H9 (cell line): Measurements from ENCODE around the gene KRT77. TPM values are rescaled to one million over a fixed set of nuclear protein-coding genes. Genes with fewer than 3 reads are reported as not detected.

ENCODE experiments used
- DNase-seq: peaks from one replicate; pipeline ENCODE4 v3.0.0-alpha.2; 2017
- H2AFZ ChIP-seq: one replicate; pipeline ENCODE4 v1.6.1; 2013; ENCODE audit warnings: mild to moderate bottlenecking, low read length, control low read depth, moderate library complexity
- H2AK5ac ChIP-seq: 2 replicates; pipeline ENCODE4 v1.6.1; 2013; ENCODE audit warnings: low read length, control low read depth, mixed read lengths; ENCODE audit not compliant: insufficient read length
- H2BK120ac ChIP-seq: one replicate; pipeline ENCODE4 v1.6.1; 2013; ENCODE audit warnings: low read depth, mild to moderate bottlenecking, low read length, control low read depth, inconsistent platforms; ENCODE audit not compliant: poor library complexity, severe bottlenecking
- H2BK12ac ChIP-seq: 2 replicates; pipeline ENCODE4 v1.6.1; 2013; ENCODE audit warnings: low read length, control low read depth, mixed read lengths, low read depth; ENCODE audit not compliant: insufficient read length
- H2BK15ac ChIP-seq: 2 replicates; pipeline ENCODE4 v1.6.1; 2013; ENCODE audit warnings: low read depth, low read length, control low read depth
- H2BK20ac ChIP-seq: one replicate; pipeline ENCODE4 v1.6.1; 2013; ENCODE audit warnings: low read depth, mild to moderate bottlenecking, low read length, control low read depth, inconsistent platforms; ENCODE audit not compliant: poor library complexity, severe bottlenecking
- H2BK5ac ChIP-seq: 2 replicates; pipeline ENCODE4 v1.6.1; 2013; ENCODE audit warnings: low read length, control low read depth, mixed read lengths; ENCODE audit not compliant: insufficient read length
- H3K14ac ChIP-seq: 2 replicates; pipeline ENCODE4 v1.6.1; 2013; ENCODE audit warnings: low read length, control low read depth; ENCODE audit not compliant: insufficient read depth
- H3K18ac ChIP-seq: 2 replicates; pipeline ENCODE4 v1.6.1; 2013; ENCODE audit warnings: low read depth, mild to moderate bottlenecking, mixed read lengths, low read length, control low read depth; ENCODE audit not compliant: insufficient read length
- H3K23ac ChIP-seq: 2 replicates; pipeline ENCODE4 v1.6.1; 2013; ENCODE audit warnings: low read length, control low read depth, mixed read lengths, low read depth; ENCODE audit not compliant: insufficient read length
- H3K23me2 ChIP-seq: 2 replicates; pipeline ENCODE4 v1.6.1; 2013; ENCODE audit warnings: low read depth, mild to moderate bottlenecking, mixed read lengths, low read length, control low read depth; ENCODE audit not compliant: insufficient read length, poor library complexity, severe bottlenecking
- H3K27ac ChIP-seq: 2 replicates; pipeline ENCODE4 v1.5.1; 2013; ENCODE audit warnings: low read length, control low read depth, mixed read lengths, low read depth; ENCODE audit not compliant: insufficient read length
- H3K27me3 ChIP-seq: 2 replicates; pipeline ENCODE4 v1.6.1; 2013; ENCODE audit warnings: low read length, control low read depth, inconsistent platforms; ENCODE audit not compliant: insufficient read depth
- H3K4ac ChIP-seq: 2 replicates; pipeline ENCODE4 v1.6.1; 2013; ENCODE audit warnings: low read depth, mild to moderate bottlenecking, control low read depth, inconsistent platforms, low read length, moderate library complexity
- H3K4me1 ChIP-seq: 2 replicates; pipeline ENCODE4 v1.6.1; 2013; ENCODE audit warnings: low read length, control low read depth, inconsistent platforms; ENCODE audit not compliant: insufficient read depth
- H3K4me2 ChIP-seq: 2 replicates; pipeline ENCODE4 v1.6.1; 2013; ENCODE audit warnings: low read length, control low read depth, mixed read lengths; ENCODE audit not compliant: insufficient read length, insufficient read depth
- H3K56ac ChIP-seq: 2 replicates; pipeline ENCODE4 v1.6.1; 2013; ENCODE audit warnings: low read depth, mild to moderate bottlenecking, mixed read lengths, low read length, control low read depth; ENCODE audit not compliant: insufficient read length
- H3K79me1 ChIP-seq: 2 replicates; pipeline ENCODE4 v1.6.1; 2013; ENCODE audit warnings: low read depth, mild to moderate bottlenecking, moderate library complexity, low read length, control low read depth, inconsistent platforms; ENCODE audit not compliant: insufficient read depth, poor library complexity, severe bottlenecking
- H3K79me2 ChIP-seq: 2 replicates; pipeline ENCODE4 v1.6.1; 2013; ENCODE audit warnings: low read length, control low read depth, inconsistent platforms; ENCODE audit not compliant: insufficient read depth
- H3K9ac ChIP-seq: 2 replicates; pipeline ENCODE4 v1.6.1; 2013; ENCODE audit warnings: low read length, control low read depth, mixed read lengths; ENCODE audit not compliant: insufficient read length; ENCODE audit errors: extremely low read depth
- H3K9me3 ChIP-seq: one replicate; pipeline ENCODE4 v1.6.1; 2013; ENCODE audit warnings: low read depth, low read length, inconsistent platforms; ENCODE audit not compliant: control insufficient read depth
- H3T11ph ChIP-seq: one replicate; pipeline ENCODE4 v1.6.1; 2013; ENCODE audit warnings: mild to moderate bottlenecking, low read length, control low read depth, inconsistent platforms
- H4K20me1 ChIP-seq: one replicate; pipeline ENCODE4 v1.6.1; 2013; ENCODE audit not compliant: control insufficient read depth, insufficient read length, insufficient read depth
- H4K5ac ChIP-seq: 2 replicates; pipeline ENCODE4 v1.6.1; 2013; ENCODE audit warnings: low read depth, mild to moderate bottlenecking, mixed read lengths, low read length, control low read depth; ENCODE audit not compliant: insufficient read length
- H4K8ac ChIP-seq: replicated peaks from 2 replicates; pipeline ENCODE4 v1.6.1; 2013; ENCODE audit warnings: low read length, control low read depth, mixed read lengths, low read depth; ENCODE audit not compliant: insufficient read length
- H4K91ac ChIP-seq: 2 replicates; pipeline ENCODE4 v1.6.1; 2013; ENCODE audit warnings: low read depth, mild to moderate bottlenecking, moderate library complexity, mixed read lengths, low read length, control low read depth; ENCODE audit not compliant: insufficient read length
- H3K27ac Mint-ChIP-seq, 3 experiments: 2 replicates in 2 of 3; 3 replicates in 1 of 3; pipeline ENCODE4 v1.8.0; 2020 to 2021; ENCODE audit warnings: mixed read lengths in 3 of 3, mild to moderate bottlenecking in 1 of 3, moderate library complexity in 1 of 3
- H3K27me3 Mint-ChIP-seq: 2 replicates; pipeline ENCODE4 v1.8.0; 2021; ENCODE audit warnings: low read depth, mild to moderate bottlenecking, moderate library complexity, mixed read lengths
- H3K36me3 Mint-ChIP-seq, 3 experiments: 2 replicates in 2 of 3; 3 replicates in 1 of 3; pipeline ENCODE4 v1.8.0; 2020 to 2021; ENCODE audit warnings: low read depth in 3 of 3, mixed read lengths in 3 of 3; ENCODE audit not compliant: insufficient read depth in 1 of 3
- H3K4me1 Mint-ChIP-seq, 2 experiments: 2 replicates each; pipeline ENCODE4 v1.8.0; 2020; ENCODE audit warnings: mixed read lengths in 2 of 2
- H3K4me3 Mint-ChIP-seq, 2 experiments: 2 replicates in 1 of 2; 3 replicates in 1 of 2; pipeline ENCODE4 v1.8.0; 2020 to 2021; ENCODE audit warnings: mild to moderate bottlenecking in 2 of 2, mixed read lengths in 2 of 2, moderate library complexity in 1 of 2
- H3K9me3 Mint-ChIP-seq, 2 experiments: 2 replicates in 1 of 2; 3 replicates in 1 of 2; pipeline ENCODE4 v1.8.0; 2020; ENCODE audit warnings: mild to moderate bottlenecking in 2 of 2, mixed read lengths in 2 of 2, moderate library complexity in 1 of 2
- WGBS: extraction: QIAGEN DNeasy Blood & Tissue Kit; methylation state at CpG from one replicate; pipeline ENCODE4 v1.1.7; 2013; ENCODE audit warnings: missing lambda C conversion rate, low lambda C conversion rate, mixed read lengths; ENCODE audit not compliant: insufficient read length; ENCODE audit errors: extremely low coverage; 5-methylcytosine and 5-hydroxymethylcytosine counted together
- total RNA-seq: library from RNA; stranded (reverse); gene quantifications from 2 replicates; pipeline ENCODE4 v1.2.1, GENCODE V29; 2021
- TF ChIP-seq, protein P1 (sequence below): fragments of 200-600 bp; sonication (generic); conservative IDR thresholded peaks from 3 replicates; pipeline ENCODE4 v1.8.0; 2021; ENCODE audit warnings: antibody characterized with exemption, mild to moderate bottlenecking

Gene KRT77
- total RNA-seq, 1 experiment from 2014 or later: not detected

DNA sequence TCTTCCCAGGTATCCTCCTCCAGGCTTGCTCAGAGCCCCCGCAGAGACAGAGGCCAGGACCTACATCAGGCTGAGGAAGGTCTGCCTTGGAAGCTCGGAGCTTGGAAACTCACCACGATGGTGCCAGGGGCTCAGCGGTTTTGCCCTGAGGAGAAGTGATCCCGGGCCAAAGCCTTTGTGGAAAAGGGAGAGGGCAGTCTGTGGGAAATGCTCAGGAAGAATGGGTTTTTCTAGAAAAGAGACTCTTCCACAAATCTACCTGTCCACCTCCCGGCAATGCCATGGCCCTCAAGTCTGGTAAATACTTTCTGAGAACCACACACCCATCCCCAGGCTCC, 59.3 kb downstream of the KRT77 start:
- H3K27ac Mint-ChIP-seq: no peak overlapping the region
- peak; percentile 21 for DNase-seq
- Histone ChIP-seq H3K4ac (no peak overlapping the region), H3K14ac (no peak overlapping the region; the same call in 1 of the 2 replicates), H2AK5ac (no peak overlapping the region), H3T11ph (no peak overlapping the region), H4K20me1 (no peaks in the 10 kb centered on the region), H2BK12ac (no peak overlapping the region), H3K4me1 (no peaks in the 10 kb centered on the region), H2BK120ac (no peak overlapping the region), H3K56ac (no peak overlapping the region), H2BK5ac (no peak overlapping the region), H3K27me3 (no peaks in the 10 kb centered on the region), H4K8ac (no peak overlapping the region), H4K91ac (no peak overlapping the region), H3K9me3 (no peaks in the 10 kb centered on the region), H3K23me2 (no peaks in the 10 kb centered on the region), H3K23ac (no peak overlapping the region), H3K4me2 (no peak overlapping the region), H2AFZ (no peak overlapping the region), H4K5ac (no peak overlapping the region), H3K79me1 (no peaks in the 10 kb centered on the region), H3K18ac (no peak overlapping the region), H2BK20ac (no peak overlapping the region), H3K27ac (no peak overlapping the region), H3K79me2 (no peaks in the 10 kb centered on the region), H3K9ac (no peak overlapping the region), H2BK15ac (no peak overlapping the region)
- TF ChIP-seq, protein P1, sequence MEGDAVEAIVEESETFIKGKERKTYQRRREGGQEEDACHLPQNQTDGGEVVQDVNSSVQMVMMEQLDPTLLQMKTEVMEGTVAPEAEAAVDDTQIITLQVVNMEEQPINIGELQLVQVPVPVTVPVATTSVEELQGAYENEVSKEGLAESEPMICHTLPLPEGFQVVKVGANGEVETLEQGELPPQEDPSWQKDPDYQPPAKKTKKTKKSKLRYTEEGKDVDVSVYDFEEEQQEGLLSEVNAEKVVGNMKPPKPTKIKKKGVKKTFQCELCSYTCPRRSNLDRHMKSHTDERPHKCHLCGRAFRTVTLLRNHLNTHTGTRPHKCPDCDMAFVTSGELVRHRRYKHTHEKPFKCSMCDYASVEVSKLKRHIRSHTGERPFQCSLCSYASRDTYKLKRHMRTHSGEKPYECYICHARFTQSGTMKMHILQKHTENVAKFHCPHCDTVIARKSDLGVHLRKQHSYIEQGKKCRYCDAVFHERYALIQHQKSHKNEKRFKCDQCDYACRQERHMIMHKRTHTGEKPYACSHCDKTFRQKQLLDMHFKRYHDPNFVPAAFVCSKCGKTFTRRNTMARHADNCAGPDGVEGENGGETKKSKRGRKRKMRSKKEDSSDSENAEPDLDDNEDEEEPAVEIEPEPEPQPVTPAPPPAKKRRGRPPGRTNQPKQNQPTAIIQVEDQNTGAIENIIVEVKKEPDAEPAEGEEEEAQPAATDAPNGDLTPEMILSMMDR: no peak
- H3K27me3 Mint-ChIP-seq: peaks cover 26% of the 10 kb centered on the region
- no peak overlapping the region for H3K4me3 Mint-ChIP-seq
- no CpG with 5 or more reads among the region's 6 CpGs for WGBS
- no peaks in the 10 kb centered on the region for H3K36me3 Mint-ChIP-seq
- H3K9me3 Mint-ChIP-seq: no peaks in the 10 kb centered on the region
- peaks cover 0 to 2% of the 10 kb centered on the region in 2 experiments; a peak in 1 of 4 replicates for H3K4me1 Mint-ChIP-seq
